ENCODE data around the gene HLX.

HLX gene

DNA sequence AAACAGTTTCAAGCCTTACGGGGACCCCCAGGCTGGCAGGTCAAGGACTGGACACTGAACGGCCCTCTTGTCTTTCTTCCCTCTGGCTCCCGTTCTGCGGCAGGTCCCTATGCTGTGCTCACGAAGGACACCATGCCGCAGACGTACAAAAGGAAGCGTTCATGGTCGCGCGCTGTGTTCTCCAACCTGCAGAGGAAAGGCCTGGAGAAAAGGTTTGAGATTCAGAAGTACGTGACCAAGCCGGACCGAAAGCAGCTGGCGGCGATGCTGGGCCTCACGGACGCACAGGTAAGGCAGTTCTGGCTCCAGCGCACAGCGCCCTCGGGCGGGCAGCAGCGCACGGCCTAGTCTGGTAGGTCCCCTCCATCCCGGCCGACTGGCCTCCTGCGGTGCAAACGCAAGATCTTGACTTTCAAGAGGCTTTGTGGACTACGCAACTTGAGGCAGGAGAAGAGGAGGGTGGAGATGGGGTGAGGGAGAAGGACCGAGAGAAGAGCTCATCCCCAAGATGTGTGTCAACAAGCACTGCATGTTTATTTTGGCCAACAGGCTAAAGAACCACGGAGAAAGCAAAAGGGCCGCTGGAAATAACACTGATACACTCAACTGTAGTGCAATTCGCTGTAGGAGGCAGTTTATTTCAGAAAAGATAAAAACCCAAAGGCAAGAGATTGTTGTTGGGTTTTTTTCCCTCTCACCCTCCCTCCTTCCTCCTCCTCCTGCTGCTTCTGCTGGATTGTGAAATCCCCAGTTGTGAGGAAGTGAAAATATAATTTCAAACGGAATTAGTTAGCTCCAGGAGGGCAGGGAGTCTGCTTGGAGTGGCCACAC is 3.0 kb downstream of the HLX start:
- peak; percentile 6 for DNase-seq (ENCODE audit: low spot score)

DNA sequence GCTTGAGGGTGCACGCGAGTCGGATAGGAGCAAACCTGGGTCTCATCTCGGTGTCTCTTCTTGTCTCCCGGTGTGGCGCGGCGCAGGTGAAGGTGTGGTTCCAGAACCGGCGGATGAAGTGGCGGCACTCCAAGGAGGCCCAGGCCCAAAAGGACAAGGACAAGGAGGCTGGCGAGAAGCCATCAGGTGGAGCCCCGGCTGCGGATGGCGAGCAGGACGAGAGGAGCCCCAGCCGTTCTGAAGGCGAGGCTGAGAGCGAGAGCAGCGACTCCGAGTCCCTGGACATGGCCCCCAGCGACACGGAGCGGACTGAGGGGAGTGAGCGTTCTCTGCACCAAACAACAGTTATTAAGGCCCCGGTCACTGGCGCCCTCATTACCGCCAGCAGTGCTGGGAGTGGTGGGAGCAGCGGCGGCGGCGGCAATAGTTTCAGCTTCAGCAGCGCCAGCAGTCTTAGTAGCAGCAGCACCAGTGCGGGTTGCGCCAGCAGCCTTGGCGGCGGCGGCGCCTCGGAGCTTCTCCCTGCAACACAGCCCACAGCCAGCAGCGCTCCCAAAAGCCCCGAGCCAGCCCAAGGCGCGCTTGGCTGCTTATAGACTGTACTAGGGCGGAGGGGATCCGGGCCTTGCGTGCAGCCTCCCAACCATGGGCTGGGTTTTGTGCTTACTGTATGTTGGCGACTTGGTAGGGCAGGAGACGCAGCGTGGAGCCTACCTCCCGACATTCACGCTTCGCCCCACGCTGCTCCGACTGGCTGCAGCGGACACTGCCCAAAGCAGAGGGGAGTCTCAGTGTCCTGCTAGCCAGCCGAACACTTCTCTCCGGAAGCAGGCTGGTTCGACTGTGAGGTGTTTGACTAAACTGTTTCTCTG is 5.1 kb downstream of the HLX start:
- no peak for DNase-seq (ENCODE audit: low spot score)

DNA sequence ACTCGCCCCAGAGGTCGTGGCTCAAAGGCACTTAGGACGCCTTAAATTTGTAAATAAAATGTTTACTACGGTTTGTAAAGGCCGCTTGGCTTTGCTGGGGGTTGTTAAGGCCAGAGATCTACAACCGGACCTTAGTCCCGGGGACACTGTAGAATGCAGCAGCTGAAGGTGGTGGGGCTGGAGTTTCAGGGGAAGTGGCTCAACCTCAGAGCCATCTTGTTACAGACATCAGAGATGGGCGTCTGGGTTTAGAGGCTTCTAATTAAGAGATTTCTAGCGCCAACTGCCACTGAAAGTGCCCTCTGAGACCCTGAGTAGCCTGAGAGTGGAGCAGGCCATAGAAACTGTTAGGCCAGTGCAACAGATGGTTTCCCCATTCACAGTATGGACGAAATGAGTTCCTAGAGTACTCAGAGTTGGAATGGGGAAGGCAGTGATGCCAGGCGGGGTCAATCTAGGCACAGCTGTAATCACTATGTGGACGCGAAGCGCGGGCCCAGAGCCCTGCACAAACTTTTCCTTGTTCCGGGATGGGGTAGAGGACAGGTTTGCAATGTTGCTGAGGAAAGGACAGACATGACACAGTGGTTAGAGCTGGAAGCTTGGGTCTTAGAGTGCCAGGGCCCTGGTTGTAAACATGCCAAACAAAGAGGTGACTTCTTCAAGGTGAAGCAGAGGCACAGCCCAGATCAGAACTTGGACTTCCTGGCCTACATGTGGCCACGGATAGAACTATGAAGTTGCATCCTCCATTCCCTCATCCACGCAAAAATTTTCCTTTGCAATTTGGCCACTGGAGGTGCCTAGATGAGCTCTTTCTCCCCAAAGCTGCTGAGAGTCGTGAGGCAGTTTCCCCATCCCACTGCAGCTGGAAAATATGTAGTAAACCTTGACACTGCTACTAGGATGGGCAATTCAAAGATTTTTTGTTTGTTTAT is 6.0 kb downstream of the HLX start:
- no peak for DNase-seq (ENCODE audit: low spot score)

DNA sequence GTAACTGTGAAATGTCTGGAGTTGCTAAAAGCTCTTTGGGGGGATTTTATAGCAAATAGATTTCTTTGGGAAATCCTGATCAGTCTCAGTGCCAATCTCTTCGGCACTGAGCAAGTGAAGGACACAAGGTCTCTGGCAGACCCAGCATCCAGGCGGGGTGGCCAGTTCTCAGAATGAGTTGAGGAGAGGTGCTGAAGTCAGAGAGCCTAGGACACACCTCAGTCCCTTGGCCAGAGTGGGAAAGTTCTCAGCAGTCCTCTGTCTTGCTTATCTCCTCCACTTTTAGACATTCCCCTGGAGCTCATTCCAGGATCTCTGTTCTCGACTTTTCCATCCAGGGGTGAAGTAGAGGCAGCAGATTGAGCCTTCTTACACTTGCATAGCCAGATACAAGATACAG is 6.7 kb downstream of the HLX start:
- DNase-seq (ENCODE audit: low spot score) = no peak

DNA sequence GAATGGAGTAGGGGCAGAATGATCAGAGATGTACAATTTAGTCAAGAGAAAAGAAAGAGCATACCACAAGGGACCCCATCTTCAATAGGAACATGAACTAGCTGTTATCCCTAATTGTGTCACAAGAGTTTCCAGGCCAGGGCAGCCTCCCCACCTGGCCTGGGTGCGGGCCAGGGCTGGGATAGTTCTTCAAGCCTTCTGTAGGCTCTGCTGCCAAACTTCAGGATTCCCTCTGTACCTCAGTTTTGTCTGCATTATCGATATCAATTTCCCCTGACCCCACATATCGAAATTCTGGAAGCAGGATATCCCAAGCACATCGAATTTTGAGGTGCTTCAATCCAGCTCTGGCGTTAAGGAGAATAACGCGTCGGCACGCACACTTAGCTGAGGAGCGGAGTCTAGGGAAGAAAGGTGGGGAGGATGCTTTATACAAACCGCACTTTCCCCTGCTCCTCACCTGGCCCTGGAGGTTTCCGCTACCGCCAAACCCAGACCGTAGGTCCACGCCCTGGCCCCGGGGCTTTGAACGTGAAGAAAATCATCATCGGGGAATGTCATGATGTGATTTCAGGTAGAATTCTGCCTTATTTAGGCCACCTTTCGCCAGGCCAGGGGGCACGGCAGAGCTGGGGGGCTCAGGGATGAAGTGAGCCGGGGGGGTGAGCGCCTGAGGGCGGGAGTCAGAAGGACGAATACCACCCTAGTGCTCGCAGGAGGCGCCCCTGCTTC is 7.4 kb downstream of the HLX start:
- no peak for DNase-seq (ENCODE audit: low spot score)

DNA sequence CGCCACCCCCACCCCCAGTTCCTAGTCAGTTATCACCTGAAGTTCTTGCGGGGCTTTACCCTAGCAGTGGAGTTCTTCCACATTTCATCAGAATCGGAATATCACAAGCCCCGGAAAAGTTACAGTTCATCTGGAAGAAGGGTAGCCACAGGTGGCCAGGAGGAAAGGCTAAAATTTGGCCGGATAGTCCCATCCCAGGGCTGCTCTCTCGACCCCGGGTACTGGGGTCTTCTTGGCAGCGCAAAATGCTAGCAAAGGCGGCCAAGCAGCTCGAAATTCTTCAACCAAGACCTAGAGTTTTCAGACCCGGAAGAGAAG is 7.9 kb downstream of the HLX start:
- DNase-seq (ENCODE audit: low spot score) = no peak

DNA sequence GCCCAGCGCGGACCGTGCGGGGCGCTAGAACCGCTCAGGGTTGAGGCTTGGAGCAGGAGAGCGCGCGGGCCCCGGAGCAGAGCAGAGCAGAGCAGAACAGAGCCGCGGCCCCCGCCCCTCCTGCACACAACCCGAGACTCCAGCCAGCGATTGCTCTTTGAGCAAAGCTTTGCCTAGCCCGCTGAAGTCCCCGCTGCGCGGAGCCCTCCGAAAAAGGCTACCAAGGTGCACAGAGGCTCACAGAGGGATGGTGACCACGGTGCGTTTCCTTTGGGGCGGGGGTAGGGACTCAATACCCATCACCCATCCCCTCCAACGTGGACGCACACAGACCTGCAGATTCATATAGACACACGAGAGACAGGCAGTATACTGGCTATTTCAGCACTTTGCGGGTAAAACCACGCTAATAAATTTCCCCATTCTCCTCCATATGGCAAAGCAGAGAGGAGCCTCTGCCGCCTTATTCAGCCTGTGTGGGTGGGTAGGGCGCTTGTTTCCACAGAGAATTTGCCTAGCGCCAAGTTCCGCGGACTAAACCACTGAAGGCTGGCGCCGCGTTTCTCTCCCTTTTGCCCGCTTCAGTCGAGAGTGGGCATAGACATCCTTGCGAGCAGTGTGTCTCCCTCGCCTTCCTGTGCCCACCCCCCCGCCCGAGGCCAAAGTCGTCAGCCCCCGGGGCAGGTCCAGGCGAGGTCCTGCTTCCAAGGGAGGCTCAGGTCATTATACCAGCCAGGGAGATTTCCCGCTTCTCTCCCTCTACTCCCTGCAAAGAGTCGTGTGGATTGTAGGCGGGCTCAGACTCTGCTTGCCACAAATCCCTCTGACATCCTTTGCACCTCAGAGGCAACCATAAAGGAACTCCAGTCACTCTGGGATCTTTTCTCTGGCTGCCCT is 8.5 kb downstream of the HLX start:
- DNase-seq (ENCODE audit: low spot score) = no peak

DNA sequence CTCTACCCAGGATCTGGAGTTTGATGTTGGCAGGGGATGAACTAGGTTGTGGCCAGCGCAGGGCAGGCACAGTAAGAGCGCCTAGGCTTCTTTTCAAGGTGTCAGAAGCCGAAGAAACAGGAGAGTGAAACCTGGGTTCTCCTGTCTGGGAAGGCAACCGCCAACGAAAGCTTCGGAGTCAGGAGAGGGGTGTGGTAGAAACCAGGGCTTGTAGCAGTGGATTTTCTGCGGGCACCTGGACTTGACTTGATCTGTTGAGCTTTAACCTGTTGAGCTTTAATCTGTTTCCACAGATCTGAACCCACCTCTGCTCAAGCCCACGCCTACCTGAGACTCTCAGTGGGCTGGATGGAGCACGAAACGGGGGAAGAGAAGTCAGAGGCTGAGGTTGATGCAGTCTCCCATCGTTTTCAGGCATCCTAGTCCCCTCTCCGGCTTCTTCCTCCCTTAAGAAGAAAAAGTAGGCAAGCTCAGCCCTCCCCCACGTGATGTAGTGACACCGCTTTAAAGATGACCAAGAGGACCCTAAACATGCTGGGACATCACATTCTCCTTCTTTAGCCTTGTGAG is 9.3 kb downstream of the HLX start:
- DNase-seq (ENCODE audit: low spot score) = no peak

DNA sequence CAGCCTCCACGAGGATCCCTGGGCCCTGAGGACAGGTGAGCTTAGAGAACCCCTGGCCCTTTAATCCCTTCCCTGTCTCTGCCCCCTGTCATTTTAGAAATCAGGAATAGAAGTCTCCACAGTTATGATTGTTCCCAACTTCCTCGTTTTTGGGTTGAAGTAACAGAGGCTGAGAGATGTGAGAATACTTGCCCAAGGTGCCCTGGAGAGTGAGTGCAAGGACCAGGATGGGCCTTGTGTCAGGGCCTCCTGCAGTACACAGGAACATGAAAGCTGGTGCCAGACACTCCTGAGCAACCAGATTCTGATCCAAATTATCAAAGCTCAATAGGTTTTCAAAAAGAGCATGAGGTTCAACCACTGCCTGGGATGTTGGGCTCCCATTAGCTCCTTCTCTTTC is 10.1 kb downstream of the HLX start:
- no peak for DNase-seq (ENCODE audit: low spot score)

DNA sequence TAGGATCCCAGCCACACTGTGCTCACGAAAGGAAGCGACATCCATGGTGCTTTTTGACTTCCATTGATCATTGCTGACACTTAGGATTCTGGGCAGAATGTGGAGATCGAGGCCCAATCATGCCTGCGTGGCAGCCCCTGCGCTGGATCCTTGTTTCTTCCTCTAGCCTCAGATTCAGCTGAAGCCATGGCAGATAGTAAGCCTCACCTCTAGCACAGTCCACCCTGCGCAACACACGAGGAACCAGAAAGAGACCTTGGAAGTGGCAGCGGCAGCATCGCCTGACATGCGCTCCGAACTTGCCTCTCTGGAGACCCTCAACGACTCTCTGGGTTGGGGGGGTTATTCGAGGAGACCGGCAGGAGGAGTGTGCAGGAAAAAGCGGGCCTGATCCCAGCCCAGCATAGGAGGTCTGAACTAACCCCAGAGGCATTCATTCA is 10.6 kb downstream of the HLX start:
- no peak for DNase-seq (ENCODE audit: low spot score)

DNA sequence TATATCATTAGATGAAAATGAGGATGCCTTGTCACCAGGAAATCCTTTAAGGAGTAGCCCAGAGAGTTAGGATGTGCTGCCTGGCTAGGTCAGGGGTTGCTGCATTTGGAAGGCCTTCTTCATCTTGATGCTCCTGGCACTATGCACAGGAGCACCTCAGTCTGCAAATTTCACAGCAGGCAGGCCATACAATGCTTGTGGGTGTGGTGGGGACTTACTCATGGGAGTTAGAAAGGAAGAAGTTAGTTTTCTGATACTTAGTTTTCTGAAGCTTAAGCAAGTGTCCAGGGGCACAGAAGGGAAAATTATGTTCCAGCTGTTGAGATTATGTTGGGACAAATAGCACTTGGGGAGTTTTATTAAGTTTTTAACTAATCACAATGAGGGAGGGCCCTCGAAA is 11.4 kb downstream of the HLX start:
- DNase-seq (ENCODE audit: low spot score) = no peak

DNA sequence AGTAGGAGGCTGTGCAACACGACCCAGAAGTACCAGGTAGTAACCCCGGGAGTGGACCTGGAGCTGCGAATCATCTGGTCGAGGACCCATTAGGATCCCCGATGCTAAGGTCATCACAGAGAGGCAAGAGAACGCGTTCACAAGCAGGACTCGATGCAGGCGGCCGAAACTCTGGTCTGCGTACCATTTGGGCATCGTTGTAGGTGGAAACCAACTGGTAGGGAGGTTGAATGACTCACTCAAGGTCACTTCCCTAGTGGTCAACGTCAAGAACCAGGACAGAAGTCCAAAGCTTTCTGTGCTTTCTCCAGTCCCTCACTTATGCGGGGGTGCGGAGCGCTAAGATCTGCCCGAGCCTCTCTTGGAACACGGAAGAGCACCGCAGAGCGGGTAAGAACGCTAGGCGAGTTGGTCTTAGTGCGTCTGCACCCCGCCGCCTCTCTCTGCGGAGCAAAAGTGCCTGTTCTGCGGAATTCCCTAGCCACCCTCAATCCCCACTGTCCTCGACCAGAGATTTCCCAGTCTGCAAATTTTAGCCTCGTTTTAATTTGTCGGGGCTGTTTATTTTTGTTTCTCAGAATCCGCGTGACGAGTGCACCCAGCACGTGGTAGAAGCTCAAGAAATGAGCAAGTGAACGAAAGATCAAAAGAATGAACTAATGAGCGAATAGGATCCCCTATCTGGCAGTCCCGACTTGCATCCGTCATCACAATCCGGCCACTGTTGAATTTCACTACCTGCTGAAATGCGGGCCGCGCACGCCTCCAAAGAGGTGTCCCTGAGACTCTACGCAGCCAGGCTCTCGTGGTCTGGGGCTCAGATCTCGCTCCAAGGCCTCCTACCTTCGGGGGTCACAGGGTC is 12.2 kb downstream of the HLX start:
- DNase-seq (ENCODE audit: low spot score) = no peak

DNA sequence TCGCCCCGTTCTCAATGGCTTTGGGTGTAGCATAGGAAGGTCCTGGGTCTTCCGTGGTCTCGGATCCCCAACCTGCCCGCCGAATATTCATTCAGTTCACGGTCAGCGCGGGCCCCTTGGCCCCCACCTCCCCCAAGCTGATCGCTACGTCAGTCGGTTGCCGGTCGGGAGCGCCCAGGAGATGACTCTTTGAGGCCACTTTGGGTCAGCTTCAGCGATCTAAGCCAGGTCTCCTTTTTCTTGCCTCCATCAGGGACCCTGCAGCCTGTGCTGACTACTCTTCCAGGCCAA is 12.8 kb downstream of the HLX start:
- no peak for DNase-seq (ENCODE audit: low spot score)

DNA sequence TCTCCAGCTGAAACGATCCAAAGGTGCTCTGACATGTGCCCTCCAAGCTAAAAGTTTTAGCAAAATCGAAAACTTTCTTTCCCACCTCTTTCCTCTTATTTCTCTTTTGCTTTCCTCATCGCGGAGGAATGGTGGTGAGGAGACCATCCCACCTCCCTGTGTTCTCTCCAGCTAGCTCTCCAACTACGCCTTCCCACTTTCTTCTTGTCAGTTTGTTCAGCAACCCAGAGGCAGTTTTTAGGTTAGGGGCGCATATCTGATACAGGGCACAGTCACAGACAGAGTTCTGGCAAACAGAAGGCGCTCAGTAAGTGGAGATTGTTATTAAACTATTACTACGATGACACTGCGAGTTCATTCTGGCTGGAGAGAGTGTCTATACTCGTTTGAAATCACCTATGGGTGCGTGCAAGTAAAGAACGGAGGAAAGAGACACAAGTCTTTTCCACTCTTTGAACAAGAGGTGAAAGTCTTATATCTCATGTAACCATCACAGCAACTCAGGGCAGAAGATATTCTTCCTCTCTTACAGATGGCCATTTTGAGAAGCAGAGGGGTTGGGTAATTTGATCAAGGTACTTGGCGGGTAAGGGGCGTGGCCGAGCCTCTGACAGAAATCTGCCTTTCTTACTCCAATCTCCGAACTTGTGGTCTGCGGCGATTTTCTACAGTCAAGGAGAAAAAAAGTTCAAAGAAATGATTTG is 13.9 kb downstream of the HLX start:
- DNase-seq (ENCODE audit: low spot score) = no peak

DNA sequence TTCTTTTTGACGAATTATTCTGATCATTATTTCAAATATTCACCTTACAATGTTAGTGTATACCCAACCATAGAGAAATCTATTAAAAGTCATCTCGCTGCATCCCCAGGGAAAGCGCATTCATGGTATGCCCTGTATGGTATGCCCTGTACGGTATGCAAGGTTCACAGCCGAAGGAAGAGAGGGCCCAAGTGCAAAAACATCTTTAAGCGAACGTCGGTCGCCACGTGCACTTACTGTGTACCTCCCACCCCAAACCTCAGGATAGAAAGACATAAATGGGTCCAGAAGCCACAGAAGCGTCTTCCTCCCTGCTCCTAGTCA is 14.4 kb downstream of the HLX start:
- DNase-seq (ENCODE audit: low spot score) = no peak

DNA sequence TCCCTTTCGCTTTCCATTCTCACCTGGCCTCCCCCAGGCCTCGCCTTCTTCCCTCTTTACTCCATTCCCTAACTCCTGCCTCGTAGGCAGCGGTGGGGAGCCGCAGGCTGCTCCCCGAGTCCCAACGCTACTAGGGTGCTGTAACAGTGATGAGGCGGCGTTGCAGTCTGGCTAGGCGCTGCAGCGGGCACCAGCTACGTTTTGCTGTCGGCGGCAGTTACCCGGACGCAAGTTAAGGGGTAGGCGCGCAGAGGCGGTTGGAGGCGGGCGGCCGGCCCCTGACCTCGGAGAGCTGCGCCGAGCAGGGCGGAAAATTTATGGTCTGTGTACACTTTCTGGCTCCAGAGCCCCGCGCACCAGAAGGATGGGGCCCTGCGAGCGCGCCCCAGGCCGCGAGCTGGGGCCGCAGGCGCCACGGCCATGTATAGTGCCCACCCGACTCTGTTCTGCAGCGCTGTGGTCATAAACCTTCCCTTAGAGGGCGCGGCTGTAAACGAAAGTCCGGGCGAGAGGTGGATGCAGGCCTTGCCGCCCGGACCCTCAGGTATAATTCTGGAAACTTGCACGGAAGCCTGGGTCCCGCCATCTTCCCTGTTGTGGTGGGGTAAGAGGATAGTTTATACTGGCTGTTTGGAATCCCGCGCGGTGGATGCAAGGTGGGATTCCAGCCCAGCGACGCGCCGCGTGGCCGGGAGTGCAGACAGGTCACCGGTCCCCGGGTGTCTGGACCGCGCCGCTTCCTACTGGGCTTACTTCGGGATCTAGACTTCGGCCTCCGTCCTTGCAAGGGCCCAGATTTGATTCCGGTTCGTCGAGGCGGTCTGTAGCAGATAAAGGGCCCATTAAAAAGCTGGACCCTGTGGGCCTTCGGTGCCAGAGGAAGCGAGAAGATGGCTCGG is 15.0 kb downstream of the HLX start:
- DNase-seq (ENCODE audit: low spot score) = no peak

DNA sequence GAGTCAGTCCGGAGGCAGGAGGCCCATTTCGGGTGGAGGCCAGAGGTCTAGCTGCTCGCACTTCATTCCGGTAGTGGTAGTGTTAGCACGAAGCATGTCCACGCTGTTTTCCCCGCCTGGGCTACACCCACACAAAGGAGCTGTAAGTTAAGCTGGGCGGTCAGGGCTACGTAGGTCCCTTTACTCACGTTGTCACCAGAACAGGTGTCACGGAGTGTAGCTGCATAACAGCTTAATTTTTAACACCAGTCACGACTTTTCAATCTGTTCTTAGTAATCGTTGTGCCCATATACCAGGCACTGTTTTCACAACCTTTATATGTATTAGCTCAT is 15.6 kb downstream of the HLX start:
- DNase-seq (ENCODE audit: low spot score) = no peak

DNA sequence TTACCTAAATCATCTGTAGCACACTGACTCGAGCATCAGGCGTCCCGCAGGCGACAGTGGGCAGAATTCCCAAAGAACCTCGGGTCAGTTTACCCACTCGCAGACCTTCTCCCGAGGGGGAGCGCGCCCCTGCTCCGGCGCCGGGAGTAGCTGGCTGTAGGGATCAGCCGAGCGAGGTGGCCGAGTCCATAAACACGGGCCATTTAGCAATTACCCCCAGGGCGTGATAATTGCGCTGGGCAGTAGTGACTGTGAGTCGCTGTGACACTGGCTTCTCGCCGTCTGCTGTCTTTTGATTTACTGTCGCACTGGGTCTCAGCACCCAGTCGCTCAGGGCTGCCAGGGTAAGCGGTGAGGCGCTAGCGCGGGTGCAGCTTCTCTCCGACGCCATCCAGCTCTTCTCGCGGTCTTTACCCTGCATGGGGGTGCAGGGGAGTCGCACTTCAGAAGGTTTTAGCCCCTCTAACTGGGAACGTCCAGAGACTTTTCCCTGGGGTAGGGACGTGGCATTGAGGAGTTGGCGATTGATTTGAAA is 16.2 kb downstream of the HLX start:
- DNase-seq (ENCODE audit: low spot score) = no peak
